Liver (tissue), 9 donors: Measurements from ENCODE around the gene FOXD2. TPM values are rescaled to one million over a fixed set of nuclear protein-coding genes. Genes with fewer than 3 reads are reported as not detected.

Experiments used
- DNase-seq: peaks from one replicate; pipeline ENCODE4 v3.0.0-alpha.2; 2017; ENCODE audit warnings: low spot score
- H3K27ac ChIP-seq, 2 donors: one replicate each; pipeline ENCODE4 v1.7.0; 2013; ENCODE audit warnings: inconsistent platforms in 2 of 2, low read length in 2 of 2, control low read depth in 1 of 2, low read depth in 1 of 2, mild to moderate bottlenecking in 1 of 2
- H3K27me3 ChIP-seq, 4 donors: one replicate each; pipeline versions ENCODE4 v1.6.1 to v1.7.0; 2013; ENCODE audit warnings: low read length in 3 of 4, inconsistent platforms in 1 of 4, mild to moderate bottlenecking in 1 of 4, moderate library complexity in 1 of 4; ENCODE audit not compliant: control insufficient read depth in 4 of 4, insufficient read depth in 4 of 4
- H3K36me3 ChIP-seq, 4 donors: one replicate each; pipeline versions ENCODE4 v1.6.1 to v1.7.0; 2013; ENCODE audit warnings: low read length in 3 of 4, mild to moderate bottlenecking in 3 of 4, low read depth in 1 of 4, moderate library complexity in 1 of 4; ENCODE audit not compliant: control insufficient read depth in 4 of 4, insufficient read depth in 3 of 4
- H3K4me1 ChIP-seq, 4 donors: one replicate each; pipeline versions ENCODE4 v1.6.1 to v1.7.0; 2013; ENCODE audit warnings: low read length in 3 of 4, mild to moderate bottlenecking in 3 of 4, moderate library complexity in 1 of 4; ENCODE audit not compliant: control insufficient read depth in 4 of 4, insufficient read depth in 4 of 4
- H3K4me3 ChIP-seq, 3 donors: one replicate each; pipeline versions ENCODE4 v1.6.1 to v1.7.0; 2013; ENCODE audit warnings: low read length in 3 of 3, control low read depth in 1 of 3, low read depth in 1 of 3, mild to moderate bottlenecking in 1 of 3
- H3K9ac ChIP-seq, 2 donors: one replicate each; pipeline ENCODE4 v1.7.0; 2013; ENCODE audit warnings: low read length in 2 of 2, mild to moderate bottlenecking in 2 of 2, moderate library complexity in 2 of 2, control low read depth in 1 of 2, low read depth in 1 of 2
- H3K9me3 ChIP-seq, 4 donors: one replicate each; pipeline versions ENCODE4 v1.6.1 to v1.7.0; 2013; ENCODE audit warnings: low read length in 3 of 4; ENCODE audit not compliant: control insufficient read depth in 4 of 4
- ATF3 ChIP-seq: IDR thresholded peaks from 2 replicates; pipeline ENCODE4 v1.6.1; 2016; ENCODE audit warnings: antibody characterized with exemption
- EGR1 ChIP-seq, 2 donors: IDR thresholded peaks; 2 replicates each; pipeline ENCODE4 v1.6.1; 2016 to 2018; ENCODE audit warnings: antibody characterized with exemption in 2 of 2, low read depth in 2 of 2
- FOXA1 ChIP-seq: IDR thresholded peaks from 2 replicates; pipeline ENCODE4 v1.6.1; 2016; ENCODE audit warnings: antibody characterized with exemption
- FOXA2 ChIP-seq: IDR thresholded peaks from 2 replicates; pipeline ENCODE4 v1.6.1; 2016; ENCODE audit warnings: antibody characterized with exemption
- GABPA ChIP-seq, 2 donors: IDR thresholded peaks in 1 of 2; conservative IDR thresholded peaks in 1 of 2; 2 replicates each; pipeline ENCODE4 v1.6.1; 2016; ENCODE audit warnings: antibody characterized with exemption in 2 of 2, mild to moderate bottlenecking in 1 of 2, moderate library complexity in 1 of 2
- HNF4A ChIP-seq, 2 donors: conservative IDR thresholded peaks; 2 replicates each; pipeline ENCODE4 v1.6.1; 2016; ENCODE audit warnings: antibody characterized with exemption in 2 of 2, mild to moderate bottlenecking in 2 of 2
- HNF4G ChIP-seq: IDR thresholded peaks from 2 replicates; pipeline ENCODE4 v1.6.1; 2016; ENCODE audit warnings: antibody characterized with exemption
- JUND ChIP-seq, 2 donors: IDR thresholded peaks; 2 replicates each; pipeline ENCODE4 v1.6.1; 2016; ENCODE audit warnings: antibody characterized with exemption in 2 of 2
- NR2F2 ChIP-seq: IDR thresholded peaks from 2 replicates; pipeline ENCODE4 v1.6.1; 2016; ENCODE audit warnings: antibody characterized with exemption
- RAD21 ChIP-seq, 2 donors: IDR thresholded peaks; 2 replicates each; pipeline ENCODE4 v1.6.1; 2016; ENCODE audit warnings: antibody characterized with exemption in 2 of 2, mild to moderate bottlenecking in 2 of 2
- REST ChIP-seq: IDR thresholded peaks from 2 replicates; pipeline ENCODE4 v1.6.1; 2016; ENCODE audit warnings: antibody characterized with exemption, mild to moderate bottlenecking
- RXRA ChIP-seq, 2 donors: IDR thresholded peaks; 2 replicates each; pipeline ENCODE4 v1.6.1; 2017 to 2018; ENCODE audit warnings: antibody characterized with exemption in 2 of 2, mild to moderate bottlenecking in 1 of 2
- SP1 ChIP-seq: IDR thresholded peaks from 2 replicates; pipeline ENCODE4 v1.6.1; 2018; ENCODE audit warnings: antibody characterized with exemption, mild to moderate bottlenecking
- TAF1 ChIP-seq: conservative IDR thresholded peaks from 2 replicates; pipeline ENCODE4 v1.6.1; 2016; ENCODE audit warnings: antibody characterized with exemption, mild to moderate bottlenecking
- YY1 ChIP-seq: IDR thresholded peaks from 2 replicates; pipeline ENCODE4 v1.6.1; 2016; ENCODE audit warnings: antibody characterized with exemption, mild to moderate bottlenecking
- WGBS: extraction: QIAGEN DNeasy Blood & Tissue Kit; methylation state at CpG from one replicate; pipeline ENCODE4 v1.1.7; 2013; 5-methylcytosine and 5-hydroxymethylcytosine counted together
- polyA plus RNA-seq, 2 donors: library from polyadenylated mRNA; stranded (reverse) in 1 of 2; unstranded in 1 of 2; fragments of 200-250 nt in 1 of 2; fragments of >200 nt in 1 of 2; fragmentation: Nextera tagmentation in 1 of 2; extraction: Ambion mirVana in 1 of 2; gene quantifications; one replicate each; pipeline versions ENCODE4 v1.2.1 to v1.2.3, GENCODE V29; 2013 to 2015
- total RNA-seq, 2 donors: library from RNA; depleted of rRNA; stranded (reverse); fragments of >200 nt; gene quantifications; one replicate each; pipeline ENCODE4 v1.2.3, GENCODE V29; 2014
- TF ChIP-seq, protein P1 (sequence below): IDR thresholded peaks from 2 replicates; pipeline ENCODE4 v1.6.1; 2016; ENCODE audit warnings: antibody characterized with exemption
- TF ChIP-seq, protein P2 (sequence below): fragments of 150-350 bp; IDR thresholded peaks from 2 replicates; pipeline ENCODE4 v1.5.1; 2017; ENCODE audit warnings: improper control_type of control experiment, low read depth, low read length; ENCODE audit not compliant: missing input control
- TF ChIP-seq, protein P3 (sequence below): IDR thresholded peaks from 2 replicates; pipeline ENCODE4 v1.6.1; 2016; ENCODE audit warnings: antibody characterized with exemption
- donor health status: healthy.
- donor health status: healthy.
- donor health status: healthy.
- donor health status: healthy.
- donor health status: healthy.

FOXD2 gene
- total and polyA plus RNA-seq, 4 donors = 0.05 to 0.17 (median 0.08) TPM; not detected in 1

- WGBS = 14% methylated on average over 9 of the region's 9 CpGs
- H3K9me3 ChIP-seq = no peaks in the 10 kb centered on the region
- TF ChIP-seq SP1 (peak; percentile 92), TAF1 (no peak), JUND (IDR thresholded peaks at IDR 0.05) (peak in 1 of 2 donors; percentile 33), GABPA (IDR thresholded peaks at IDR 0.05 in 1 of 2, conservative IDR thresholded peaks at IDR 0.05 in 1 of 2) (peak in 1 of 2 donors; percentile 13), NR2F2 (peak; percentile 86), RAD21 (IDR thresholded peaks at IDR 0.05) (peak; percentile 51 to 70), HNF4A (conservative IDR thresholded peaks at IDR 0.05) (peak; percentile 80 to 86), FOXA1 (peak; percentile 82), YY1 (no peak), EGR1 (IDR thresholded peaks at IDR 0.05; ENCODE audit: low read depth in 2 of 2) (no peak), RXRA (IDR thresholded peaks at IDR 0.05) (peak; percentile 74 to 93), HNF4G (peak; percentile 63), FOXA2 (peak; percentile 78), ATF3 (no peak), REST (no peak)
- TF ChIP-seq, protein P1, sequence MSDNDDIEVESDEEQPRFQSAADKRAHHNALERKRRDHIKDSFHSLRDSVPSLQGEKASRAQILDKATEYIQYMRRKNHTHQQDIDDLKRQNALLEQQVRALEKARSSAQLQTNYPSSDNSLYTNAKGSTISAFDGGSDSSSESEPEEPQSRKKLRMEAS = peak; percentile 62
- TF ChIP-seq, protein P2, sequence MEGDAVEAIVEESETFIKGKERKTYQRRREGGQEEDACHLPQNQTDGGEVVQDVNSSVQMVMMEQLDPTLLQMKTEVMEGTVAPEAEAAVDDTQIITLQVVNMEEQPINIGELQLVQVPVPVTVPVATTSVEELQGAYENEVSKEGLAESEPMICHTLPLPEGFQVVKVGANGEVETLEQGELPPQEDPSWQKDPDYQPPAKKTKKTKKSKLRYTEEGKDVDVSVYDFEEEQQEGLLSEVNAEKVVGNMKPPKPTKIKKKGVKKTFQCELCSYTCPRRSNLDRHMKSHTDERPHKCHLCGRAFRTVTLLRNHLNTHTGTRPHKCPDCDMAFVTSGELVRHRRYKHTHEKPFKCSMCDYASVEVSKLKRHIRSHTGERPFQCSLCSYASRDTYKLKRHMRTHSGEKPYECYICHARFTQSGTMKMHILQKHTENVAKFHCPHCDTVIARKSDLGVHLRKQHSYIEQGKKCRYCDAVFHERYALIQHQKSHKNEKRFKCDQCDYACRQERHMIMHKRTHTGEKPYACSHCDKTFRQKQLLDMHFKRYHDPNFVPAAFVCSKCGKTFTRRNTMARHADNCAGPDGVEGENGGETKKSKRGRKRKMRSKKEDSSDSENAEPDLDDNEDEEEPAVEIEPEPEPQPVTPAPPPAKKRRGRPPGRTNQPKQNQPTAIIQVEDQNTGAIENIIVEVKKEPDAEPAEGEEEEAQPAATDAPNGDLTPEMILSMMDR = no peak
- TF ChIP-seq, protein P3, sequence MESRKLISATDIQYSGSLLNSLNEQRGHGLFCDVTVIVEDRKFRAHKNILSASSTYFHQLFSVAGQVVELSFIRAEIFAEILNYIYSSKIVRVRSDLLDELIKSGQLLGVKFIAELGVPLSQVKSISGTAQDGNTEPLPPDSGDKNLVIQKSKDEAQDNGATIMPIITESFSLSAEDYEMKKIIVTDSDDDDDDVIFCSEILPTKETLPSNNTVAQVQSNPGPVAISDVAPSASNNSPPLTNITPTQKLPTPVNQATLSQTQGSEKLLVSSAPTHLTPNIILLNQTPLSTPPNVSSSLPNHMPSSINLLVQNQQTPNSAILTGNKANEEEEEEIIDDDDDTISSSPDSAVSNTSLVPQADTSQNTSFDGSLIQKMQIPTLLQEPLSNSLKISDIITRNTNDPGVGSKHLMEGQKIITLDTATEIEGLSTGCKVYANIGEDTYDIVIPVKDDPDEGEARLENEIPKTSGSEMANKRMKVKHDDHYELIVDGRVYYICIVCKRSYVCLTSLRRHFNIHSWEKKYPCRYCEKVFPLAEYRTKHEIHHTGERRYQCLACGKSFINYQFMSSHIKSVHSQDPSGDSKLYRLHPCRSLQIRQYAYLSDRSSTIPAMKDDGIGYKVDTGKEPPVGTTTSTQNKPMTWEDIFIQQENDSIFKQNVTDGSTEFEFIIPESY = peak; percentile 59
- DNase-seq = no peak
- H3K27ac ChIP-seq = peak overlapping the region; percentile 44 to 72
- no peak overlapping the region for H3K9ac ChIP-seq
- H3K4me3 ChIP-seq = no peak overlapping the region
- H3K4me1 ChIP-seq = peaks cover 11 to 40% (median 35%) of the 10 kb centered on the region in 4 donors
- H3K36me3 ChIP-seq = no peaks in the 10 kb centered on the region
- H3K27me3 ChIP-seq = no peaks in the 10 kb centered on the region
These were observed 40.2 kb downstream of the FOXD2 start for GRCh38 chr1:47478090-47478489.
